Measurements from ENCODE around the gene EZR. TPM values are rescaled to one million over a fixed set of nuclear protein-coding genes. Genes with fewer than 3 reads are reported as not detected.

Gene EZR
- 268 and 360 TPM in 2 replicates for total RNA-seq (2014; rRNA removed; shearing (Covaris generic))
- 415 and 440 TPM in 2 replicates for total RNA-seq (2022)
- Bru-seq, nascent RNA, result percentile 99 among the genes with signal in this experiment
- percentile 98 among the genes with signal in this experiment for BruChase-seq, experiment 1, labeled RNA remaining after a 6-hour chase
- BruChase-seq, experiment 2, labeled RNA remaining after a 2-hour chase, result percentile 98 among the genes with signal in this experiment
- long read RNA-seq, transcript EZR-202 (14 exons, 3,096 nt), result major isoform, 1,293 of 1,739 reads
- long read RNA-seq, transcript EZR-201 (13 exons, 3,068 nt), result minor isoform, 175 of 1,739 reads
- long read RNA-seq, partial matches to known transcripts, result 168 of 1,739 reads
- long read RNA-seq, other reads (novel, unspliced or antisense), result 103 of 1,739 reads

GRCh38 chr6:158819213-158819976 is at the start of gene EZR:
Gene EZR (minus strand): TSS chr6:158819368. CDS start chr6:158818093, 1,275 bp downstream.
- BruUV-seq (replicated peaks), result TSS peak; percentile 60
- Histone ChIP-seq H3K4me1 (ENCODE audit: insufficient read depth, low read length, poor library complexity, severe bottlenecking) (peaks cover 36% of the 10 kb centered on the region), H3K79me2 (ENCODE audit: insufficient read depth, low read depth, low read length) (peaks cover 42% of the 10 kb centered on the region), H3K9me2 (ENCODE audit: insufficient read depth, low read length) (no peaks in the 10 kb centered on the region), H3K4me2 (ENCODE audit: low read length) (peak within 1 kb of the TSS; percentile 98), H4K20me1 (ENCODE audit: insufficient read depth, low read length) (peaks cover 25% of the 10 kb centered on the region), H3K4me3 (ENCODE audit: low read depth, low read length, poor library complexity, severe bottlenecking) (peak within 1 kb of the TSS; percentile 87), H2AFZ (ENCODE audit: low read length) (peak within 1 kb of the TSS; percentile 94), H3K36me3 (ENCODE audit: insufficient read depth, low read length) (peaks cover 37% of the 10 kb centered on the region), H3K27ac (ENCODE audit: low read depth, low read length, poor library complexity, severe bottlenecking) (peak within 1 kb of the TSS; percentile 100), H3K9me3 (ENCODE audit: low read length) (no peaks in the 10 kb centered on the region; the same call in 1 of the 2 replicates)
- ChIA-PET POLR2A (interaction anchor here (0.8 to 2.0 kb wide), 9 partner anchors 10 to 51 kb away, joined by 3 to 10 read pairs (median 4); no protein-coding TSS in a partner anchor), CTCF (ENCODE audit: unreplicated experiment) (interaction anchor here (0.6 to 1.0 kb wide), 2 partner anchors 26 to 36 kb away, joined by 3 to 7 read pairs; no protein-coding TSS in a partner anchor)
- peak; percentile 95 for DNase-seq (ENCODE audit: low spot score)
- intact Hi-C loops (cut with micrococcal nuclease; ENCODE audit: unreplicated experiment), result loop anchor here (1.0 to 5.0 kb wide), 5 partner anchors 51 to 308 kb away; no protein-coding TSS in a partner anchor
- TF ChIP-seq, protein P1, sequence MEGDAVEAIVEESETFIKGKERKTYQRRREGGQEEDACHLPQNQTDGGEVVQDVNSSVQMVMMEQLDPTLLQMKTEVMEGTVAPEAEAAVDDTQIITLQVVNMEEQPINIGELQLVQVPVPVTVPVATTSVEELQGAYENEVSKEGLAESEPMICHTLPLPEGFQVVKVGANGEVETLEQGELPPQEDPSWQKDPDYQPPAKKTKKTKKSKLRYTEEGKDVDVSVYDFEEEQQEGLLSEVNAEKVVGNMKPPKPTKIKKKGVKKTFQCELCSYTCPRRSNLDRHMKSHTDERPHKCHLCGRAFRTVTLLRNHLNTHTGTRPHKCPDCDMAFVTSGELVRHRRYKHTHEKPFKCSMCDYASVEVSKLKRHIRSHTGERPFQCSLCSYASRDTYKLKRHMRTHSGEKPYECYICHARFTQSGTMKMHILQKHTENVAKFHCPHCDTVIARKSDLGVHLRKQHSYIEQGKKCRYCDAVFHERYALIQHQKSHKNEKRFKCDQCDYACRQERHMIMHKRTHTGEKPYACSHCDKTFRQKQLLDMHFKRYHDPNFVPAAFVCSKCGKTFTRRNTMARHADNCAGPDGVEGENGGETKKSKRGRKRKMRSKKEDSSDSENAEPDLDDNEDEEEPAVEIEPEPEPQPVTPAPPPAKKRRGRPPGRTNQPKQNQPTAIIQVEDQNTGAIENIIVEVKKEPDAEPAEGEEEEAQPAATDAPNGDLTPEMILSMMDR (conservative IDR thresholded peaks at IDR 0.05; ENCODE audit: low read length), result peak; percentile 32
- no peak for TF ChIP-seq EZH2phosphoT487 (IDR thresholded peaks at IDR 0.05; ENCODE audit: borderline replicate concordance, low read depth, low read length)

- Histone ChIP-seq H3K9me2 (ENCODE audit: insufficient read depth, low read length) (no peaks in the 10 kb centered on the region; the same call in 1 of the 2 replicates), H3K4me3 (ENCODE audit: low read depth, low read length, poor library complexity, severe bottlenecking) (peak overlapping the region; percentile 45), H3K79me2 (ENCODE audit: insufficient read depth, low read depth, low read length) (no peaks in the 10 kb centered on the region), H3K9me3 (ENCODE audit: low read length) (peaks cover 6% of the 10 kb centered on the region; the same call in 1 of the 2 replicates), H3K4me2 (ENCODE audit: low read length) (peak overlapping the region; percentile 71), H3K4me1 (ENCODE audit: insufficient read depth, low read length, poor library complexity, severe bottlenecking) (peaks cover 84% of the 10 kb centered on the region), H4K20me1 (ENCODE audit: insufficient read depth, low read length) (no peaks in the 10 kb centered on the region), H3K36me3 (ENCODE audit: insufficient read depth, low read length) (no peaks in the 10 kb centered on the region), H2AFZ (ENCODE audit: low read length) (no peak overlapping the region), H3K27ac (ENCODE audit: low read depth, low read length, poor library complexity, severe bottlenecking) (peak overlapping the region; percentile 96)
- TF ChIP-seq, protein P1 (conservative IDR thresholded peaks at IDR 0.05; ENCODE audit: low read length), result no peak
- TF ChIP-seq EZH2phosphoT487 (IDR thresholded peaks at IDR 0.05; ENCODE audit: borderline replicate concordance, low read depth, low read length), result no peak
- POLR2A ChIA-PET, result interaction anchor here (0.6 to 7.5 kb wide), 12 partner anchors 15 to 90 kb away, joined by 3 to 76 read pairs (median 5); no protein-coding TSS in a partner anchor
- intact Hi-C loops (cut with micrococcal nuclease; ENCODE audit: unreplicated experiment), result loop anchor here (5.0 kb wide), 4 partner anchors 104 to 259 kb away; no protein-coding TSS in a partner anchor
- BruUV-seq (replicated peaks), result no TSS peak
- no peak for DNase-seq (ENCODE audit: low spot score)
- CTCF ChIA-PET (ENCODE audit: unreplicated experiment), result no interaction called here
These were observed 48.9 kb upstream of the EZR start for GRCh38 chr6:158868122-158868480.

All from OCI-LY7 (cell line).